ENCODE data around the gene STXBP6. TPM values are rescaled to one million over a fixed set of nuclear protein-coding genes. Genes with fewer than 3 reads are reported as not detected.

Gene STXBP6
- total and polyA plus RNA-seq, 2 of the 13 experiments (the other 11 are each of a cell fraction or from before 2014, with no cell fraction given), result 35.3 to 42.8 TPM

- no peak overlapping the region for H3K4me3 ChIP-seq (replicated peaks in 1 of 3; ENCODE audit: insufficient read depth in 1 of 3, low read depth in 2 of 3, low read length in 3 of 3)
- no peaks in the 10 kb centered on the region for H3K27me3 ChIP-seq (ENCODE audit: control insufficient read depth in 1 of 2, insufficient read depth in 2 of 2, low read length in 2 of 2)
- H2AFZ ChIP-seq (ENCODE audit: low read length), result no peak overlapping the region
- in situ Hi-C loops (cut with HindIII; ENCODE audit: extremely low pct_ligation_motif_present, low pct_unique_long_range_greater_than_20kb) (no loop called here), intact Hi-C loops (cut with micrococcal nuclease; ENCODE audit: unreplicated experiment) (no loop called here)
- DNase-seq (ENCODE audit: low spot score) (no peak), ATAC-seq (no peak), FAIRE-seq (no peak)
- no peak overlapping the region for H3K9ac ChIP-seq (ENCODE audit: insufficient read depth, low read depth, low read length)
- WGBS (ENCODE audit: low lambda C conversion rate), result 83% methylated on average over 1 of the region's 1 CpG
- H3K27ac ChIP-seq (ENCODE audit: extremely low read length, insufficient read depth, low read length), result no peak overlapping the region
- H3K9me3 ChIP-seq (ENCODE audit: low read length), result no peaks in the 10 kb centered on the region
- no peak overlapping the region for H3K4me2 ChIP-seq (ENCODE audit: low read depth, low read length)
- H4K20me1 ChIP-seq (ENCODE audit: insufficient read depth, low read length), result no peaks in the 10 kb centered on the region
- H3K36me3 ChIP-seq (replicated peaks in 1 of 2; ENCODE audit: control insufficient read depth in 1 of 2, insufficient read depth in 2 of 2, low read length in 2 of 2), result no peaks in the 10 kb centered on the region
- no peak for TF ChIP-seq FOXO1 (CRISPR knock-in tag; IDR thresholded peaks at IDR 0.05)
- TF ChIP-seq CREM (IDR thresholded peaks at IDR 0.05), result peak; percentile 5; the same call in 1 of the 2 replicates
- TF ChIP-seq CREM (CRISPR knock-in tag; IDR thresholded peaks at IDR 0.05), result no peak
- ChIA-PET CTCF (ENCODE audit: low intra/inter-chr PET ratio, low total read pairs) (no interaction called here), POLR2A (no interaction called here)
- H3K4me1 ChIP-seq (ENCODE audit: insufficient read depth, low read length), result peaks cover 50% of the 10 kb centered on the region
- BruUV-seq (replicated peaks), result no TSS peak
- peaks cover 7% of the 10 kb centered on the region for H3K79me2 ChIP-seq (ENCODE audit: insufficient read depth, low read length)
These were observed 38.9 kb downstream of the STXBP6 start for GRCh38 chr14:25011095-25011494.

- H2AFZ ChIP-seq (ENCODE audit: low read length), result no peak overlapping the region
- in situ Hi-C loops (cut with HindIII; ENCODE audit: extremely low pct_ligation_motif_present, low pct_unique_long_range_greater_than_20kb), result no loop called here
- intact Hi-C loops (cut with micrococcal nuclease; ENCODE audit: unreplicated experiment), result no loop called here
- peaks cover 50% of the 10 kb centered on the region for H3K4me1 ChIP-seq (ENCODE audit: insufficient read depth, low read length)
- no peaks in the 10 kb centered on the region for H4K20me1 ChIP-seq (ENCODE audit: insufficient read depth, low read length)
- H3K4me3 ChIP-seq (replicated peaks in 1 of 3; ENCODE audit: insufficient read depth in 1 of 3, low read depth in 2 of 3, low read length in 3 of 3), result no peak overlapping the region
- no peak overlapping the region for H3K9ac ChIP-seq (ENCODE audit: insufficient read depth, low read depth, low read length)
- no TSS peak for BruUV-seq (replicated peaks)
- H3K27ac ChIP-seq (ENCODE audit: extremely low read length, insufficient read depth, low read length), result no peak overlapping the region
- ChIA-PET CTCF (ENCODE audit: low intra/inter-chr PET ratio, low total read pairs) (no interaction called here), POLR2A (no interaction called here)
- no peaks in the 10 kb centered on the region for H3K9me3 ChIP-seq (ENCODE audit: low read length)
- DNase-seq (ENCODE audit: low spot score) (no peak), ATAC-seq (no peak), FAIRE-seq (no peak)
- WGBS (ENCODE audit: low lambda C conversion rate), result 83% methylated on average over 3 of the region's 3 CpGs
- H3K27me3 ChIP-seq (ENCODE audit: control insufficient read depth in 1 of 2, insufficient read depth in 2 of 2, low read length in 2 of 2), result no peaks in the 10 kb centered on the region
- H3K4me2 ChIP-seq (ENCODE audit: low read depth, low read length), result no peak overlapping the region
- peaks cover 7% of the 10 kb centered on the region for H3K79me2 ChIP-seq (ENCODE audit: insufficient read depth, low read length)
- H3K36me3 ChIP-seq (replicated peaks in 1 of 2; ENCODE audit: control insufficient read depth in 1 of 2, insufficient read depth in 2 of 2, low read length in 2 of 2), result no peaks in the 10 kb centered on the region
- TF ChIP-seq PITX1 (CRISPR knock-in tag; IDR thresholded peaks at IDR 0.05), result no peak
- no peak for TF ChIP-seq ZNF564 (CRISPR knock-in tag; IDR thresholded peaks at IDR 0.05)
- no peak for TF ChIP-seq ZSCAN9 (CRISPR knock-in tag; IDR thresholded peaks at IDR 0.05; ENCODE audit: borderline replicate concordance)
These were observed 39.5 kb downstream of the STXBP6 start for GRCh38 chr14:25010471-25010870.

Data from HepG2 (cell line).